ENCODE data around the gene DPP6. TPM values are rescaled to one million over a fixed set of nuclear protein-coding genes. Genes with fewer than 3 reads are reported as not detected.
A peak's percentile ranks its signal among the peaks of the same experiment; 100 is the strongest.

Gene DPP6
- total and polyA plus RNA-seq, 9 of the 15 experiments (the other 6 are each of a cell fraction or from before 2014, with no cell fraction given) = not detected

- TF ChIP-seq ILK (tag; IDR thresholded peaks at IDR 0.05; ENCODE audit: borderline replicate concordance, low read depth) (no peak), ATF1 (CRISPR knock-in tag; IDR thresholded peaks at IDR 0.05) (no peak), ATF1 (tag; IDR thresholded peaks at IDR 0.05) (no peak), ZNF444 (CRISPR knock-in tag; IDR thresholded peaks at IDR 0.05) (no peak), FIP1L1 (IDR thresholded peaks at IDR 0.05; ENCODE audit: low read depth, low read length, poor library complexity, severe bottlenecking) (no peak), NRF1 (conservative IDR thresholded peaks at IDR 0.05 in 1 of 2, IDR thresholded peaks at IDR 0.05 in 1 of 2) (peak; percentile 75 to 79), ZNF274 (IDR thresholded peaks at IDR 0.05; ENCODE audit: borderline replicate concordance, low read depth, low read length) (no peak), NCOR1 (IDR thresholded peaks at IDR 0.05) (peak; percentile 29; the same call in 1 of the 2 replicates), KLF1 (tag; IDR thresholded peaks at IDR 0.05) (no peak), SLC30A9 (CRISPR knock-in tag; IDR thresholded peaks at IDR 0.05) (no peak), MEF2A (IDR thresholded peaks at IDR 0.05; ENCODE audit: control insufficient read depth, low read depth, low read length) (no peak), ARNT (IDR thresholded peaks at IDR 0.05) (no peak), NFIC (IDR thresholded peaks at IDR 0.05) (no peak), TBP (optimal IDR thresholded peaks at IDR 0.05; ENCODE audit: low read depth, low read length) (no peak), MTA2 (IDR thresholded peaks at IDR 0.05; ENCODE audit: low read depth) (peak; percentile 48; the same call in 1 of the 2 replicates), RBM14 (IDR thresholded peaks at IDR 0.05; ENCODE audit: borderline replicate concordance, insufficient read depth, low read depth, low read length) (no peak), CEBPB (tag; IDR thresholded peaks at IDR 0.05) (peak; percentile 56; the same call in 1 of the 2 replicates), WHSC1 (IDR thresholded peaks at IDR 0.05; ENCODE audit: low read length) (no peak), ZNF695 (CRISPR knock-in tag; IDR thresholded peaks at IDR 0.05) (no peak), HBP1 (CRISPR knock-in tag; IDR thresholded peaks at IDR 0.05) (no peak), EP300 (IDR thresholded peaks at IDR 0.05; ENCODE audit: low read length) (peak; percentile 37; the same call in 1 of the 2 replicates), SAFB (IDR thresholded peaks at IDR 0.05; ENCODE audit: borderline replicate concordance, low read depth, low read length) (no peak), NR4A1 (CRISPR knock-in tag; IDR thresholded peaks at IDR 0.05) (no peak), NR4A1 (tag; IDR thresholded peaks at IDR 0.05) (no peak), ZNF780A (CRISPR knock-in tag; IDR thresholded peaks at IDR 0.05) (no peak), SIRT6 (IDR thresholded peaks at IDR 0.05; ENCODE audit: low read depth, low read length) (no peak), ELK1 (CRISPR knock-in tag; IDR thresholded peaks at IDR 0.05) (no peak)
Observed at GRCh38 chr7:154646126-154647013, 594.2 kb downstream of the DPP6 start (continued).
